Adrenal gland (tissue), 5 donors: ENCODE results near the gene INPP5A.

Experiments used
- CTCF ChIP-seq, 6 experiments: fragments of 450-650 bp in 4 of 6; fragments of 200-600 bp in 2 of 6; sonication (generic) in 1 of 6; IDR thresholded peaks; 1 replicate in 5 of 6; 2 replicates in 1 of 6; pipeline versions ENCODE4 v1.5.1 to v1.8.0; 2016 to 2021; ENCODE audit warnings: antibody characterized with exemption in 6 of 6, mild to moderate bottlenecking in 2 of 6, moderate library complexity in 1 of 6
- POLR2A ChIP-seq, 2 donors: fragments of 450-650 bp; IDR thresholded peaks; one replicate each; pipeline ENCODE4 v1.6.1; 2017; ENCODE audit warnings: antibody characterized with exemption in 2 of 2, mild to moderate bottlenecking in 2 of 2, moderate library complexity in 1 of 2
- donor health status: DM: no; HTN: no; CAD: no.

GRCh38 chr10:132662186-132662920 lies 124.8 kb downstream of the INPP5A start:
- TF ChIP-seq POLR2A (IDR thresholded peaks at IDR 0.05), result no peak
- no peak for TF ChIP-seq CTCF (IDR thresholded peaks at IDR 0.05)
